PFSK-1 (cell line): ENCODE data around the gene SLC7A4.

Source experiments
- FOXP2 ChIP-seq: optimal IDR thresholded peaks from 2 replicates; pipeline ENCODE3; 2011; ENCODE audit warnings: borderline replicate concordance, control low read depth, inconsistent platforms; ENCODE audit not compliant: insufficient read depth; ENCODE audit errors: extremely low read length, extremely low read depth
- POLR2AphosphoS5 ChIP-seq: IDR thresholded peaks from 2 replicates; pipeline ENCODE4 v1.6.1; 2012; ENCODE audit warnings: low read depth, mild to moderate bottlenecking, control low read depth, low read length, moderate library complexity
- SIN3A ChIP-seq: IDR thresholded peaks from 2 replicates; pipeline ENCODE4 v1.6.1; 2012; ENCODE audit warnings: mild to moderate bottlenecking, low read length, moderate library complexity, borderline replicate concordance; ENCODE audit not compliant: insufficient read depth
- TAF1 ChIP-seq: IDR thresholded peaks from 2 replicates; pipeline ENCODE4 v1.6.1; 2012; ENCODE audit warnings: low read length, control low read depth, borderline replicate concordance; ENCODE audit not compliant: insufficient read depth
- TF ChIP-seq, protein P1 (sequence below), 2 experiments: IDR thresholded peaks; 2 replicates each; pipeline versions ENCODE4 v1.6.1 to v1.8.0; 2011 to 2012; ENCODE audit warnings: low read depth in 2 of 2, low read length in 2 of 2, control low read depth in 1 of 2, inconsistent platforms in 1 of 2, mild to moderate bottlenecking in 1 of 2, moderate library complexity in 1 of 2; ENCODE audit not compliant: insufficient read depth in 1 of 2

The SLC7A4 gene

GRCh38 chr22:20994128-20994901 lies 38.0 kb downstream of the SLC7A4 start:
- TF ChIP-seq POLR2AphosphoS5 (no peak), FOXP2 (no peak), TAF1 (no peak), SIN3A (no peak)
- TF ChIP-seq, protein P1, sequence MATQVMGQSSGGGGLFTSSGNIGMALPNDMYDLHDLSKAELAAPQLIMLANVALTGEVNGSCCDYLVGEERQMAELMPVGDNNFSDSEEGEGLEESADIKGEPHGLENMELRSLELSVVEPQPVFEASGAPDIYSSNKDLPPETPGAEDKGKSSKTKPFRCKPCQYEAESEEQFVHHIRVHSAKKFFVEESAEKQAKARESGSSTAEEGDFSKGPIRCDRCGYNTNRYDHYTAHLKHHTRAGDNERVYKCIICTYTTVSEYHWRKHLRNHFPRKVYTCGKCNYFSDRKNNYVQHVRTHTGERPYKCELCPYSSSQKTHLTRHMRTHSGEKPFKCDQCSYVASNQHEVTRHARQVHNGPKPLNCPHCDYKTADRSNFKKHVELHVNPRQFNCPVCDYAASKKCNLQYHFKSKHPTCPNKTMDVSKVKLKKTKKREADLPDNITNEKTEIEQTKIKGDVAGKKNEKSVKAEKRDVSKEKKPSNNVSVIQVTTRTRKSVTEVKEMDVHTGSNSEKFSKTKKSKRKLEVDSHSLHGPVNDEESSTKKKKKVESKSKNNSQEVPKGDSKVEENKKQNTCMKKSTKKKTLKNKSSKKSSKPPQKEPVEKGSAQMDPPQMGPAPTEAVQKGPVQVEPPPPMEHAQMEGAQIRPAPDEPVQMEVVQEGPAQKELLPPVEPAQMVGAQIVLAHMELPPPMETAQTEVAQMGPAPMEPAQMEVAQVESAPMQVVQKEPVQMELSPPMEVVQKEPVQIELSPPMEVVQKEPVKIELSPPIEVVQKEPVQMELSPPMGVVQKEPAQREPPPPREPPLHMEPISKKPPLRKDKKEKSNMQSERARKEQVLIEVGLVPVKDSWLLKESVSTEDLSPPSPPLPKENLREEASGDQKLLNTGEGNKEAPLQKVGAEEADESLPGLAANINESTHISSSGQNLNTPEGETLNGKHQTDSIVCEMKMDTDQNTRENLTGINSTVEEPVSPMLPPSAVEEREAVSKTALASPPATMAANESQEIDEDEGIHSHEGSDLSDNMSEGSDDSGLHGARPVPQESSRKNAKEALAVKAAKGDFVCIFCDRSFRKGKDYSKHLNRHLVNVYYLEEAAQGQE (IDR thresholded peaks at IDR 0.05; ENCODE audit: insufficient read depth in 1 of 2, low read depth in 2 of 2, low read length in 2 of 2), result no peak

DNA sequence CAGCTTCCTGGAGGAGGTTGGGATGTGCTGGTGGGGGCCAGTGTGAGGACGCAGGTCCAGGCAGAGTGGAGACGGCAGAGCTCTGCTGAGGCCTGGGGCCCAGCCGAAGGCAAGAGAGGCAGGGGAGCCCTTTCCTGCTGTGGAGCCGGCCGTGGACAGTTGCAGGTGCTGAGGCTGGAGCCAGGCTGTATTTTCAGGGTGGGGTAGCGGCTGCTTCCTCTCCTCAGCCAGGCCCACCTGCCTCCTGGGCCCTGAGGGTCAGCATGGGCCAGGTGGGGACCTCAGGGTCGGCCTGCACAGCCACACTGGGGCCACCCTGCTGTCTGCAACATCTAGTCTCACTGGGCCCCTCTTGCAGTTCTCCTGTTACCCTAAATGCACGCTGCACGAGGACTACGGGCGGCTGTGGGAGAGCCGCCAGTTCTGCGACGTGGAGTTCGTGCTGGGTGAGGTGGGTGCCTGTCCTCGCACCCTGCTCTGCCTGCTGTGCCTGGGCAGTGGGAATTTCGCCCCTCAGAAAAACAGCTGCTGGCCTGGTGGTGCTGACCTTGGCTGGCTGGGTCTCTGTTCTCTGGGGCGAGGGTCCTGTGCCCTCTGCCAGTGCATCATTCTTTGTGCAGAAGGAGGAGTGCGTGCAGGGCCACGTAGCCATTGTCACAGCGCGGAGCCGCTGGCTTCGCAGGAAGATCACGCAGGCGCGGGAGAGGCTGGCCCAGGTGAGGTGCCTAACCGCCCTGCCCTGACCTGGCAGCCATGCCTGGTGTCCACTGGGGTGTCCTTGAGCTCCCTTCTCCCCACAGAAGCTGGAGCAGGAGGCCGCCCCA lies 38.8 kb downstream of the SLC7A4 start:
- TF ChIP-seq TAF1 (no peak), FOXP2 (no peak), SIN3A (no peak), POLR2AphosphoS5 (no peak)
- TF ChIP-seq, protein P1 (IDR thresholded peaks at IDR 0.05; ENCODE audit: insufficient read depth in 1 of 2, low read depth in 2 of 2, low read length in 2 of 2), result no peak

DNA sequence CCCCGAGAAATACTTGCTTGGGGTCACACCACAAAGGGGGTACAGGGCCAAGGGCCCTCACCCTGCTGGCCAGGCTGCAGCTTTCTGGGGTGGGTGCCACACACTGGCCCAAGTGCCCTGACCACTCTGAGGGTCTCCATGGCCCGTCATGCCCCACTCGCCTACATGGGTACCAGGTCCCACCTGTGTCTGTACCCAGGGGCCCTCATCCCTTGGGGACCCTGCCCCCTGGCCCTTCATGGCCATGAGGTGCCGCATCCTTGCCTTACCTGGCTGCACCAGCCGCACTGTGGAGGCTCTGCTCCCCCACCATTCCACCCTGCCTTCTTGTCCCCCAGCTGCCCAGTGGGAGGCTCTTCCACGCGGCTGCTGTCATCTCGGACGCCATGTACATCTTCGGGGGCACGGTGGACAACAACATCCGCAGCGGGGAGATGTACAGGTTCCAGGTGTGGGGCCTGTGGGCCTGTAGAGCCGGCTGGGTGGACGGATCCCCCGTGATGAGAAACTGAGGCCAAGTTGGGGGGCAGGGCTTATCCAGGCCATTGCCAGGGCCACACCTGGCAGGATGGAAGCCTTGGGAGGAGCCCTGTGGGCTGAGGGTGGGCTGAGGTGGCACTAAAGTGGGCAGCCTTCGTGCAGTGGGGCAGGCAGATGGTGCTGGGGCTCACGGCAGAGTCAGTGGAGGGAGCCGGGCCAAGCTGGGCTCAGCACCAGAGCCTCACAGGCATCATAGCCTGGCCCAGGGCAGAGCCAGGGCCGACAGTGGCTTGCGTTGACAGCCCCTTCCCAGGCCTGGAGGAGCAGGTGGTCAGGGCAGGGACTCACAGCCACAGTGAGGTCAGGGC lies 39.7 kb downstream of the SLC7A4 start:
- TF ChIP-seq, protein P1 (IDR thresholded peaks at IDR 0.05; ENCODE audit: insufficient read depth in 1 of 2, low read depth in 2 of 2, low read length in 2 of 2), result no peak

- TF ChIP-seq SIN3A, result no peak
- no peak for TF ChIP-seq TAF1
- no peak for TF ChIP-seq POLR2AphosphoS5
- TF ChIP-seq, protein P1 (IDR thresholded peaks at IDR 0.05; ENCODE audit: insufficient read depth in 1 of 2, low read depth in 2 of 2, low read length in 2 of 2), result no peak
- TF ChIP-seq FOXP2, result no peak
Observed at GRCh38 chr22:20992056-20992442, 40.3 kb downstream of the SLC7A4 start.
